HEK293 (cell line): ENCODE measurements around the gene WNT6.

Experiments used
- MZF1 ChIP-seq: fragments of 450-650 bp; formaldehyde crosslinking; IDR thresholded peaks from 2 replicates; pipeline ENCODE4 v1.5.1; 2017; ENCODE audit warnings: missing biosample characterization, missing genetic modification characterization, borderline replicate concordance
- PBX3 ChIP-seq: sonication (generic); formaldehyde crosslinking; IDR thresholded peaks from 2 replicates; pipeline ENCODE4 v1.8.1; 2022; ENCODE audit warnings: mild to moderate bottlenecking, moderate library complexity, missing genetic modification reagents
- TF ChIP-seq, protein P1 (sequence below): fragments of 450-650 bp; IDR thresholded peaks from 2 replicates; pipeline ENCODE4 v1.5.1; 2018; ENCODE audit warnings: missing biosample characterization, mild to moderate bottlenecking, missing genetic modification characterization

- TF ChIP-seq MZF1 (tag by site-specific recombination) (no peak), PBX3 (CRISPR knock-in tag) (no peak)
- TF ChIP-seq, protein P1, sequence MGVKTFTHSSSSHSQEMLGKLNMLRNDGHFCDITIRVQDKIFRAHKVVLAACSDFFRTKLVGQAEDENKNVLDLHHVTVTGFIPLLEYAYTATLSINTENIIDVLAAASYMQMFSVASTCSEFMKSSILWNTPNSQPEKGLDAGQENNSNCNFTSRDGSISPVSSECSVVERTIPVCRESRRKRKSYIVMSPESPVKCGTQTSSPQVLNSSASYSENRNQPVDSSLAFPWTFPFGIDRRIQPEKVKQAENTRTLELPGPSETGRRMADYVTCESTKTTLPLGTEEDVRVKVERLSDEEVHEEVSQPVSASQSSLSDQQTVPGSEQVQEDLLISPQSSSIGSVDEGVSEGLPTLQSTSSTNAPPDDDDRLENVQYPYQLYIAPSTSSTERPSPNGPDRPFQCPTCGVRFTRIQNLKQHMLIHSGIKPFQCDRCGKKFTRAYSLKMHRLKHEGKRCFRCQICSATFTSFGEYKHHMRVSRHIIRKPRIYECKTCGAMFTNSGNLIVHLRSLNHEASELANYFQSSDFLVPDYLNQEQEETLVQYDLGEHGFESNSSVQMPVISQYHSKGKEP (tag by site-specific recombination): no peak
Observed at GRCh38 chr2:218894880-218895157, 35.2 kb downstream of the WNT6 start.
